Endothelial cell (in vitro differentiated cells): ENCODE data around the gene CCDC17. TPM values are rescaled to one million over a fixed set of nuclear protein-coding genes. Genes with fewer than 3 reads are reported as not detected.

Experiments used
- DNase-seq: peaks from one replicate; pipeline ENCODE4 v3.0.0; 2021; ENCODE audit warnings: low spot score
- H3K27ac Mint-ChIP-seq: one replicate; pipeline ENCODE4 v1.8.0; 2021; ENCODE audit warnings: mixed read lengths, inconsistent platforms; ENCODE audit not compliant: unreplicated experiment
- H3K27me3 Mint-ChIP-seq: one replicate; pipeline ENCODE4 v1.8.0; 2021; ENCODE audit warnings: mild to moderate bottlenecking, moderate library complexity, mixed read lengths, inconsistent platforms; ENCODE audit not compliant: unreplicated experiment
- H3K36me3 Mint-ChIP-seq: one replicate; pipeline ENCODE4 v1.8.0; 2021; ENCODE audit warnings: mild to moderate bottlenecking, low read depth, mixed read lengths, inconsistent platforms; ENCODE audit not compliant: unreplicated experiment
- H3K4me1 Mint-ChIP-seq: one replicate; pipeline ENCODE4 v1.8.0; 2021; ENCODE audit warnings: mild to moderate bottlenecking, mixed read lengths, inconsistent platforms; ENCODE audit not compliant: unreplicated experiment
- H3K4me3 Mint-ChIP-seq: one replicate; pipeline ENCODE4 v1.8.0; 2021; ENCODE audit warnings: mild to moderate bottlenecking, mixed read lengths, inconsistent platforms; ENCODE audit not compliant: unreplicated experiment
- H3K9me3 Mint-ChIP-seq: one replicate; pipeline ENCODE4 v1.8.0; 2021; ENCODE audit warnings: mixed read lengths, inconsistent platforms; ENCODE audit not compliant: unreplicated experiment
- CTCF ChIP-seq: fragments of 200-600 bp; sonication (generic); IDR thresholded peaks from one replicate; pipeline ENCODE4 v1.5.0; 2021; ENCODE audit warnings: antibody characterized with exemption; ENCODE audit not compliant: unreplicated experiment
- total RNA-seq: library from RNA; stranded (reverse); fragmentation: NEBNext Ultra II Directional; extraction: Animal tissue kit (Norgen Biotek cat#: 25700); gene quantifications from one replicate; pipeline ENCODE4 v1.2.1, GENCODE V29; 2021; ENCODE audit not compliant: unreplicated experiment

The CCDC17 gene
- total RNA-seq, 1 donor from 2014 or later: 3.9 TPM

- Mint-ChIP-seq H3K4me1 (peaks cover 19% of the 10 kb centered on the region), H3K27me3 (peaks cover 11% of the 10 kb centered on the region), H3K36me3 (peaks cover 7% of the 10 kb centered on the region), H3K9me3 (no peaks in the 10 kb centered on the region), H3K27ac (peak overlapping the region; percentile 100), H3K4me3 (peak overlapping the region; percentile 97)
- DNase-seq: no peak
- no peak for TF ChIP-seq CTCF
These were observed 38.3 kb downstream of the CCDC17 start for GRCh38 chr1:45585496-45586075.

- no peak for TF ChIP-seq CTCF
- peaks cover 11% of the 10 kb centered on the region for H3K27me3 Mint-ChIP-seq
- peak overlapping the region; percentile 97 for H3K4me3 Mint-ChIP-seq
- peaks cover 19% of the 10 kb centered on the region for H3K4me1 Mint-ChIP-seq
- H3K27ac Mint-ChIP-seq: peak overlapping the region; percentile 100
- DNase-seq: no peak
- H3K9me3 Mint-ChIP-seq: no peaks in the 10 kb centered on the region
- H3K36me3 Mint-ChIP-seq: peaks cover 7% of the 10 kb centered on the region
These were observed 38.8 kb downstream of the CCDC17 start for GRCh38 chr1:45585110-45585426.

GRCh38 chr1:45584351-45585109 is 39.3 kb downstream of the CCDC17 start:
- H3K9me3 Mint-ChIP-seq: no peaks in the 10 kb centered on the region
- TF ChIP-seq CTCF: no peak
- peaks cover 7% of the 10 kb centered on the region for H3K36me3 Mint-ChIP-seq
- H3K4me1 Mint-ChIP-seq: peaks cover 19% of the 10 kb centered on the region
- peak; percentile 92 for DNase-seq
- peaks cover 11% of the 10 kb centered on the region for H3K27me3 Mint-ChIP-seq
- H3K4me3 Mint-ChIP-seq: peak overlapping the region; percentile 98
- peak overlapping the region; percentile 100 for H3K27ac Mint-ChIP-seq

- Mint-ChIP-seq H3K27me3 (peaks cover 11% of the 10 kb centered on the region), H3K4me1 (peaks cover 19% of the 10 kb centered on the region), H3K36me3 (peaks cover 7% of the 10 kb centered on the region), H3K9me3 (no peaks in the 10 kb centered on the region), H3K27ac (peak within 1 kb of the TSS; percentile 100), H3K4me3 (peak within 1 kb of the TSS; percentile 98)
- peak; percentile 92 for DNase-seq
- TF ChIP-seq CTCF: no peak
These were observed 40.0 kb downstream of the CCDC17 start, which contains the start of gene NASP for GRCh38 chr1:45583666-45584350. Gene NASP, plus strand, starts transcription at chr1:45584041. Its CDS starts 106 bp downstream, at chr1:45584147.
